GOT3 (cell line): ENCODE data around the gene FTL.

Experiments used
- DNase-seq: peaks from one replicate; lab custom pipeline; 2025; ENCODE audit warnings: mixed read lengths; lab: John Stamatoyannopoulos, UW

Gene FTL

GRCh38 chr19:48991873-48992580 lies 26.9 kb downstream of the FTL start:
- no peak for DNase-seq

- no peak for DNase-seq
These were observed 27.6 kb downstream of the FTL start for GRCh38 chr19:48992581-48993174.

GRCh38 chr19:48993175-48994034 lies 28.3 kb downstream of the FTL start, which contains the start of the genes GYS1 and RUVBL2:
GYS1 (minus strand) TSS chr19:48993309; CDS start chr19:48993112, 197 bp downstream.
RUVBL2 (plus strand) TSS chr19:48993887; CDS start chr19:48993912, 25 bp downstream.
- peak; percentile 97 for DNase-seq

GRCh38 chr19:48994035-48994386 lies 28.9 kb downstream of the FTL start:
- no peak for DNase-seq

- DNase-seq, result no peak
These were observed 32.9 kb downstream of the FTL start for GRCh38 chr19:48997972-48998371.

GRCh38 chr19:48999481-49000325 lies 34.6 kb downstream of the FTL start:
- DNase-seq, result no peak

GRCh38 chr19:49004133-49004532 lies 39.0 kb downstream of the FTL start:
- DNase-seq, result no peak

- DNase-seq, result no peak
These were observed 40.0 kb downstream of the FTL start for GRCh38 chr19:49004964-49005614.

GRCh38 chr19:49006905-49007304 lies 41.8 kb downstream of the FTL start:
- no peak for DNase-seq

- no peak for DNase-seq
These were observed 44.7 kb downstream of the FTL start for GRCh38 chr19:49009828-49010227.

GRCh38 chr19:49010453-49010852 lies 45.3 kb downstream of the FTL start:
- DNase-seq, result no peak

- DNase-seq, result no peak
These were observed 46.1 kb downstream of the FTL start for GRCh38 chr19:49011194-49011593.

- DNase-seq, result no peak
These were observed 49.2 kb downstream of the FTL start for GRCh38 chr19:49014123-49014869.

GRCh38 chr19:49014870-49015255 lies 49.8 kb downstream of the FTL start:
- no peak for DNase-seq

- DNase-seq, result no peak
These were observed 51.1 kb downstream of the FTL start for GRCh38 chr19:49016067-49016839.
